Gastrocnemius medialis (tissue), 4 donors: Measurements from ENCODE around the gene PLCD1.

Experiments used
- CTCF ChIP-seq, 5 experiments: fragments of 450-650 bp in 3 of 5; fragments of 200-600 bp in 2 of 5; sonication (generic) in 2 of 5; IDR thresholded peaks in 4 of 5; conservative IDR thresholded peaks in 1 of 5; 1 replicate in 4 of 5; 2 replicates in 1 of 5; pipeline ENCODE4 v1.5.1; 2016 to 2019; ENCODE audit warnings: antibody characterized with exemption in 5 of 5, mild to moderate bottlenecking in 3 of 5, moderate library complexity in 3 of 5
- POLR2A ChIP-seq, 2 donors: fragments of 450-650 bp; IDR thresholded peaks; one replicate each; pipeline ENCODE4 v1.6.1; 2017; ENCODE audit warnings: antibody characterized with exemption in 2 of 2, mild to moderate bottlenecking in 2 of 2, moderate library complexity in 2 of 2

DNA sequence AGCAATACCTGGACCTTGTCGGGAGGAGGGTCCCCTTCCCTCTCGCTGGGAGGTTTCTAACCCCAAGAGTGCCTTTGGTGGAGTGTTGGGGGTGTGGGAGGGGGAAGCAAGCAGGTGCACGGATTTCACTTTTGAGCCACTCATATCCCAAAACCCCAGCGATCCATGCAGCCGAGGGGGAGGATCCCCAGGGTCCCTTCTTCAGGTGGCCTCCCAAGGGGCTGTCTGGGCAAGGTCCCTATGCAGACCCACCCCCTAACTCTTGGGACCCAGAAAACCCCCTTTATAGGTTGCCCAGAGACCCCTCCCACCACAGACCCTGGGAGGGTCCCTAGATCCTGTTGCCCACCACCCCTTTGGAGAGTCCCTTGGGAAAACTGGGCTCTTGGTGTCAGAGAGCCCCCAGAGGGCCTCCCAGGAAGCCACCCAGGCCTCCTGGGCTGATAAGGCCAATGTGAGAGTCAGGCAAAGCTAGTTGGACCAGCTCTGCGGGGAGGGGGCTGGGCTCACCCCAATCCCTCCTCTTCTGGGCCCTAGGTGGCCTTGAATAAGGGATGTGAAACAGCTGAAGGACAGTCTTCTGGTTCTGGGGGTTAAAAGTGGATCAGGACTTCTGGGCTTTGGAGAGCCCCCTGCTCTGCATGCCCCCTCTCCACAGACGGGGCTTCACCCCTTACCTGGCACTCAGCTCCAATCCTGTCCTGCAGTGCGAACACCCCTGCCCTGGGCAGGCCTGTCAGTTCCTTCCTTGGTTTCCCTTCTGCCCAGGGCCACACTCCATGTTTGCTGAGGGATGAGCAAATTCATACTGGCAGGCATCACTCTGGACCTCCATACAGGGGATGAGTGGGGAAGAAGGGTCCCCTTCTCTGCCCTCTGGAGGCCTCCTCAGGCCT is 932 bp upstream of the PLCD1 start:
- TF ChIP-seq POLR2A (IDR thresholded peaks at IDR 0.05): no peak
- no peak for TF ChIP-seq CTCF (IDR thresholded peaks at IDR 0.05 in 4 of 5, conservative IDR thresholded peaks at IDR 0.05 in 1 of 5)
